ENCODE results near the gene HSD17B2.

GRCh38 chr16:82056550-82056896 lies 21.5 kb downstream of the HSD17B2 start:
- TF ChIP-seq POLR2A (IDR thresholded peaks at IDR 0.05; ENCODE audit: low read depth, low read length) (no peak), RFX5 (IDR thresholded peaks at IDR 0.05; ENCODE audit: low read depth, low read length) (no peak), CEBPB (IDR thresholded peaks at IDR 0.05; ENCODE audit: low read depth, low read length) (no peak), RAD21 (IDR thresholded peaks at IDR 0.05; ENCODE audit: low read length) (no peak), BHLHE40 (IDR thresholded peaks at IDR 0.05; ENCODE audit: low read depth, low read length) (no peak)
- TF ChIP-seq, protein P1, sequence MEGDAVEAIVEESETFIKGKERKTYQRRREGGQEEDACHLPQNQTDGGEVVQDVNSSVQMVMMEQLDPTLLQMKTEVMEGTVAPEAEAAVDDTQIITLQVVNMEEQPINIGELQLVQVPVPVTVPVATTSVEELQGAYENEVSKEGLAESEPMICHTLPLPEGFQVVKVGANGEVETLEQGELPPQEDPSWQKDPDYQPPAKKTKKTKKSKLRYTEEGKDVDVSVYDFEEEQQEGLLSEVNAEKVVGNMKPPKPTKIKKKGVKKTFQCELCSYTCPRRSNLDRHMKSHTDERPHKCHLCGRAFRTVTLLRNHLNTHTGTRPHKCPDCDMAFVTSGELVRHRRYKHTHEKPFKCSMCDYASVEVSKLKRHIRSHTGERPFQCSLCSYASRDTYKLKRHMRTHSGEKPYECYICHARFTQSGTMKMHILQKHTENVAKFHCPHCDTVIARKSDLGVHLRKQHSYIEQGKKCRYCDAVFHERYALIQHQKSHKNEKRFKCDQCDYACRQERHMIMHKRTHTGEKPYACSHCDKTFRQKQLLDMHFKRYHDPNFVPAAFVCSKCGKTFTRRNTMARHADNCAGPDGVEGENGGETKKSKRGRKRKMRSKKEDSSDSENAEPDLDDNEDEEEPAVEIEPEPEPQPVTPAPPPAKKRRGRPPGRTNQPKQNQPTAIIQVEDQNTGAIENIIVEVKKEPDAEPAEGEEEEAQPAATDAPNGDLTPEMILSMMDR (conservative IDR thresholded peaks at IDR 0.05; ENCODE audit: low read depth, low read length), result no peak
- TF ChIP-seq, protein P2, sequence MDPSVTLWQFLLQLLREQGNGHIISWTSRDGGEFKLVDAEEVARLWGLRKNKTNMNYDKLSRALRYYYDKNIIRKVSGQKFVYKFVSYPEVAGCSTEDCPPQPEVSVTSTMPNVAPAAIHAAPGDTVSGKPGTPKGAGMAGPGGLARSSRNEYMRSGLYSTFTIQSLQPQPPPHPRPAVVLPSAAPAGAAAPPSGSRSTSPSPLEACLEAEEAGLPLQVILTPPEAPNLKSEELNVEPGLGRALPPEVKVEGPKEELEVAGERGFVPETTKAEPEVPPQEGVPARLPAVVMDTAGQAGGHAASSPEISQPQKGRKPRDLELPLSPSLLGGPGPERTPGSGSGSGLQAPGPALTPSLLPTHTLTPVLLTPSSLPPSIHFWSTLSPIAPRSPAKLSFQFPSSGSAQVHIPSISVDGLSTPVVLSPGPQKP (IDR thresholded peaks at IDR 0.05; ENCODE audit: borderline replicate concordance, low read depth, low read length), result no peak

Data from IMR-90 (cell line).